NCI-H2107 treated with DMSO at 0.1 percent for 48 hours (cell line): ENCODE measurements around the gene CDH9.

Experiments
- DNase-seq: peaks from one replicate; lab custom pipeline; 2025; ENCODE audit not compliant: unreplicated experiment; lab: John Stamatoyannopoulos, UW

The CDH9 gene, protein sequence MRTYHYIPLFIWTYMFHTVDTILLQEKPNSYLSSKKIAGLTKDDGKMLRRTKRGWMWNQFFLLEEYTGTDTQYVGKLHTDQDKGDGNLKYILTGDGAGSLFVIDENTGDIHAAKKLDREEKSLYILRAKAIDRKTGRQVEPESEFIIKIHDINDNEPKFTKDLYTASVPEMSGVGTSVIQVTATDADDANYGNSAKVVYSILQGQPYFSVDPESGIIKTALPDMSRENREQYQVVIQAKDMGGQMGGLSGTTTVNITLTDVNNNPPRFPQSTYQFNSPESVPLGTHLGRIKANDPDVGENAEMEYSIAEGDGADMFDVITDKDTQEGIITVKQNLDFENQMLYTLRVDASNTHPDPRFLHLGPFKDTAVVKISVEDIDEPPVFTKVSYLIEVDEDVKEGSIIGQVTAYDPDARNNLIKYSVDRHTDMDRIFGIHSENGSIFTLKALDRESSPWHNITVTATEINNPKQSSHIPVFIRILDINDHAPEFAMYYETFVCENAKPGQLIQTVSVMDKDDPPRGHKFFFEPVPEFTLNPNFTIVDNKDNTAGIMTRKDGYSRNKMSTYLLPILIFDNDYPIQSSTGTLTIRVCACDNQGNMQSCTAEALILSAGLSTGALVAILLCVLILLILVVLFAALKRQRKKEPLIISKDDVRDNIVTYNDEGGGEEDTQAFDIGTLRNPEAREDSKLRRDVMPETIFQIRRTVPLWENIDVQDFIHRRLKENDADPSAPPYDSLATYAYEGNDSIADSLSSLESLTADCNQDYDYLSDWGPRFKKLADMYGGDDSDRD

GRCh38 chr5:27038476-27038875 lies at the start of gene CDH9:
Gene CDH9, minus strand, starts transcription at chr5:27038586. Its CDS starts 50,253 bp downstream, at chr5:26988333.
- DNase-seq: no peak

- DNase-seq: no peak
Measured at GRCh38 chr5:27087747-27088146, 49.4 kb upstream of the CDH9 start.

DNA sequence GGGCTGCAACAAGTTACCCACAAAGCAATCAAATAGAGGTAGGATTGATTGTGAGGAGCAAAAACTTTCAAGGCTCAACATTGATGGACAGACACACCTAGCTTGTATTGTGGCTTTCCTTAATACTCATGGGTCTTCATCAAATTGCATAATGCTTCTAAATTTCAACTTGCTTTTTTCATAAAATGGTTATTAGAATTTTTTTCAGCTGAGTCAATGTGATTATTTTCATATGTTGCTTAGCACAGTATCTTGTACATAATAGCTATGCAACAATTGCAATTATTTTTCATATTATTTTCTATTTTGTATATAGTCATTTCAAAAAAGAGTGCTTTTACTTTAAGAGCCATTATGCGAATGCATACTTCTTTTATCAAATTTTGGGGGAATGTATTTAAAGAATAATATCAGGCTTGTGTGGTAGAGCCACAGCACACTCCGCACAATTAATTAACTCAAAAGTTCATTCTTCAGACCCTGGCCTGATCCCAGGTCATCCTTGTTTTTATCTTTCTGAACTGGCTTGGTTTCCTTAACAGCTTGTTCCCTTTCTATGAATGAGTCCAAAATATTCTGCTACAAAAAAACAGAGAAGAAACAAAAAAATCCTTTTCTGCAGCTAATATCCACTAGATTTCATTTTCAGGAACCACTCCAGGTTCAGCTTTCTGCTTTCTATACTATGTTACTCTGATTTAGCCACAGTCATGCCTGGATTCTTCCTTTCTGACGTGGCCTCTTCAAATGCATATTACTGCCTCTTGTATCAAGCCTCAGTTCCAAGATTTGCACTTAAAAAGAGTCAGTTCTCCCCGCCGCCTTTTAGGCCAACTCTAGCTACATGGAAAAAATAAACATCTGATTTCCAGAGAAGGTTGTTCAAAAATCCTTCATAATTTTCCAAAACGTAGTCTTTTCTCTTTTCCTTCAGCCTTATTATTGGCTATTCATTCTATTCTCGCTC lies 45.3 kb upstream of the CDH9 start:
- DNase-seq: no peak

- no peak for DNase-seq
Measured at GRCh38 chr5:27080147-27080546, 41.8 kb upstream of the CDH9 start.

GRCh38 chr5:27062451-27062850 lies 24.1 kb upstream of the CDH9 start:
- DNase-seq: no peak

DNA sequence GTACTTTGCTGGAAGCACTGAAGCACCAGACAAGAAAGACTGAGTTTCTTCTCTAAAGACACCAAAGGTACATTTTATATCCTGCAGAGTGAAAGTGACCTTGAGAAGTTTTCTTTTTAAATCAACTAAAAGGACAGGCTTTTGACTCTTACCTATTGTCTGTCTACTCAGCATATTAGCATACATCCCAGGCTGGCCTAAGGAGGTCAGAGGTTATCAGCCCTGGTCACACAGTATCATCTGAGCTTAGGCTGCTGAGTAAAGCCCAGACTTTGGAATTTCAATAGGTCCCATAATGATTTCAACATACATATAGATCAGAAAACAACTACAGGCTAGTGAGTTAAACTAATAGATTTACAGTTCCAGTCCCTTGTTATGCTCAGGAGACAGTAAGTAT lies 10.1 kb upstream of the CDH9 start:
- DNase-seq: no peak

DNA sequence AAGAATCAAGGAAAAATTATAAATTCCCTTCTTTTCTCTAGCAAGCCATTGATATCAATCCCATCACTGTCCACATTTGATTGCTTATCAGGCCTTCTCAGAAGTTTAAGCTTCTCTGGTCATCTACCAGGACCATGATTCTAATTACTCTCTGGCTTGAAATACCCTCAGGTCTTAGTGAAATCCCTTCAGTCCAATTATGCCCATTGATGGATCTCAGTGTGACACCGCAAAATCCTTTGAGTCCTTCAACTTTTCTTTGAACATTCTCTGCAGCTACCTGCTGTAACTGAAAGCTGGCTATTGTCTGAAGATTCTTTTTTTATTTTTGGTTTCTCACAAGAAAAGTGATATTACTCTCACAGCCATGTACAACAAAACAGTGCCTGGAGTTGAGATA lies 3.0 kb upstream of the CDH9 start:
- no peak for DNase-seq

GRCh38 chr5:27034565-27034964 lies 3.8 kb downstream of the CDH9 start:
- peak; percentile 18 for DNase-seq

GRCh38 chr5:27026801-27027200 lies 11.6 kb downstream of the CDH9 start:
- no peak for DNase-seq

DNA sequence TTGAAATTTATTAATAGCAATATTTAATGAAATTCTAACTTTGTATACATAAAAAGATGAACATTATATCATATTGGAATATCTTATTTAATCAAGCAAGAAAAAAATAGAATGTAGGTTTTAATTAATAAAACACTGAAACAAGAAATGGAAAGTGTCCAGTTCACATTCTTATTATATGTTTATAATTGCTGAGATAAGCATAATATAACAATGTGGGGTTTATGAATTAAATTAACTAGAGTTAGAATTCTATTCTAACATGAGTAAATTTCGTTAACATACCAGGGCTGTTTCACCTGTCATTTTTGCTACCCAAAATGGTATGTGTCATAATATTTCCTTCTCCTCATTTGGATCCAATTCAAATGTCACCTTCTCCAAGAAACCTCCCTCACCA lies 12.3 kb downstream of the CDH9 start:
- DNase-seq: no peak

- no peak for DNase-seq
Measured at GRCh38 chr5:27021471-27021870, 16.9 kb downstream of the CDH9 start.

DNA sequence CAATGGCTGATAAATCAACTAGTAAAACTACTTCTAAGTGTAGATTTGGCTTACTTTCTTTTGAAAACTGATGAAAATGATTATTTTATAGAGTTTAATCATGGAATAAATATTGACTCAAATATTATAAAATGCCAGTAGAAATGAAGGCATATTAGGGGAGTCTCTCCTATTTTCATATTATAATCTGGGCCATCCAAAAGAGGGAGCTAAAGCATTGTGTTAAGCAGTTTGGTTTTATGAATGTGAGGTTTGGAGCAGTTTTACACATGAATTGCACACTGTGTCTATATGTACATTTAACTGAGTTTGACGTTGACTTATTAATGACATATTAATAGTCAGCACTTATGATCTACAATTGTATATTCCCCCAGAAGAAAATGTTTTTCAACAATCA lies 17.4 kb downstream of the CDH9 start:
- DNase-seq: peak; percentile 7

DNA sequence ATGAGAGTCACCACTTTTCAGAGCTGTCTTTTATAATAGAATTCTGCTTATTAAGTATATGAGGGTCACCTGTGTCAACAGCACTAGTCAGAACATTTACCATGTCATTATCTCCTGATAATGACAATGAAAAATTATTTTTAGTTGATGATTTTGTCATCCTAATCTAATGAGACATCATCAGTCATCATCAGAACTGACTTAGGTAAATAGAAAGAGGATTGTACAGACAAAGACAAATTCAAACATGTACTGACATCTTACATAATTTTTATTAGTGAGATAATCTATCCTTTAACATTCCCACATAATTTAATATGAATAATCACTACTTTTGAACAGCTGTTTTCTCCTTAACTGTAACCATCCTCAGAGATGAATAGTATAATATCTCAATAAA lies 22.6 kb downstream of the CDH9 start:
- DNase-seq: no peak

- DNase-seq: no peak
Measured at GRCh38 chr5:27011274-27011673, 27.1 kb downstream of the CDH9 start.

DNA sequence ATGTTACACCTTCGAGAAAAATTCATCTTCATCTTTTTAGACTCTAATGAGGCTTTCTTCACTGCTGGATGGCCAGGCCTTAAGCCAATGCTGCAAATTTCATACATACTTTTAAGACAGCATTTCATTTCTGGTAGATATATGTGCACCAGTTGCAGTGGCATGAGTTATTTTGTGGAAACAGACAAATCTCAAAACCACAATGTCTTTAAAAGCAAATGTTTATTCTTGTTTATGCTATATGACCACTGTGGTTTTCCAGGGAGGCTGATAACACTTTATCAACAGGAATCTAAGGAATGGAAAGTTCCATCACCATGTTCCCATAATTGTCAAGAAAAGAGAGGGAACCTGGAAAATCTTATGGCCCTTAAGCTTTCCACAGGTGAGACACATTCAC lies 27.7 kb downstream of the CDH9 start:
- DNase-seq: no peak

- no peak for DNase-seq
Measured at GRCh38 chr5:27009540-27009915, 28.9 kb downstream of the CDH9 start.

GRCh38 chr5:27008604-27009539 lies 29.5 kb downstream of the CDH9 start:
- no peak for DNase-seq

DNA sequence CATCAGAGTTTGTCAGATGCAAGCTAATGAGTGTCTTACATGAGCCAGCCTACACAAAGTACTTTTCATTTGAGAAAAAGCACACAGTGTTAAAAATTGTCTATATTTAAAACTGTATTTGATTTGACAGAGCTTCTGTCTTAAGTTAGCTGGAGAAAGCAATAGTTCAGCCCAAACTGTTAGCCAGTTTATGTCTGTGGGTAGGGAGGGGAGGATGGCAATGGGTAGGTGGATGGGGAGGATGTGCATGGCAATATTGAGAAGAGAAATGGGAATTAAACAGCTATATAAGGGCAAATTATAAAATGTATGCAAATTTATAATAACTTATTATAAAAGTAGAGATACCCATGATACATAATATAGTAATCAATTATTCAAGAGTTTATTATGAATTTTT lies 31.3 kb downstream of the CDH9 start:
- no peak for DNase-seq

- DNase-seq: no peak
Measured at GRCh38 chr5:26986985-26987384, 51.4 kb downstream of the CDH9 start.

- no peak for DNase-seq
Measured at GRCh38 chr5:26981750-26982149, 56.6 kb downstream of the CDH9 start.
